ENCODE measurements around the gene ADARB1.

- TF ChIP-seq POLR2A (IDR thresholded peaks at IDR 0.05; ENCODE audit: extremely low read depth, insufficient read length) (no peak), MAX (IDR thresholded peaks at IDR 0.05; ENCODE audit: low read depth, low read length) (no peak)
Observed at GRCh38 chr21:45064091-45064490, 10.3 kb upstream of the ADARB1 start.

All from NB4 (cell line).